GM18520 (cell line): ENCODE results near the gene HCFC1R1.
A peak's percentile ranks its signal among the peaks of the same experiment; 100 is the strongest.
"Not testable (repeated sequence)": the region's sequence is repeated elsewhere in the genome, so short reads cannot be mapped to it uniquely, and the experiment has no call there.

Experiments used
- ATAC-seq: cut with Tn5 transposase; IDR thresholded peaks from one replicate; pipeline ENCODE4 v1.9.1; 2021; ENCODE audit not compliant: unreplicated experiment

The HCFC1R1 gene

GRCh38 chr16:3023669-3024478 is at the start of gene HCFC1R1, which contains the start of gene THOC6:
TSS of gene HCFC1R1 (minus strand) at chr16:3023942. CDS start at chr16:3023941, 1 bp downstream.
TSS of gene THOC6 (plus strand) at chr16:3024035. CDS start at chr16:3024327, 292 bp downstream.
- ATAC-seq, result peak; percentile 78

GRCh38 chr16:3073448-3073847 is 49.7 kb upstream of the HCFC1R1 start:
- ATAC-seq, result no peak

- not testable (repeated sequence) for ATAC-seq
These were observed 49.0 kb upstream of the HCFC1R1 start for GRCh38 chr16:3072576-3073263.

GRCh38 chr16:3072148-3072547 is 48.4 kb upstream of the HCFC1R1 start:
- not testable (repeated sequence) for ATAC-seq

- ATAC-seq, result no peak
These were observed 47.9 kb upstream of the HCFC1R1 start for GRCh38 chr16:3071655-3072054.

GRCh38 chr16:3070608-3071111 is 46.9 kb upstream of the HCFC1R1 start:
- ATAC-seq, result no peak

- ATAC-seq, result not testable (repeated sequence)
These were observed 45.4 kb upstream of the HCFC1R1 start for GRCh38 chr16:3069146-3069545.

- no peak for ATAC-seq
These were observed 44.7 kb upstream of the HCFC1R1 start for GRCh38 chr16:3068487-3068886.

- no peak for ATAC-seq
These were observed 42.7 kb upstream of the HCFC1R1 start for GRCh38 chr16:3066440-3066748.

- ATAC-seq, result no peak
These were observed 42.1 kb upstream of the HCFC1R1 start for GRCh38 chr16:3065742-3066439.

- ATAC-seq, result no peak
These were observed 41.5 kb upstream of the HCFC1R1 start, which contains the start of gene IL32 for GRCh38 chr16:3065069-3065741. TSS of gene IL32 (plus strand) at chr16:3065640. CDS start at chr16:3065812, 172 bp downstream.

GRCh38 chr16:3063625-3064386 is 40.1 kb upstream of the HCFC1R1 start:
- no peak for ATAC-seq

- ATAC-seq, result no peak
These were observed 38.8 kb upstream of the HCFC1R1 start for GRCh38 chr16:3062553-3062952.

- no peak for ATAC-seq
These were observed 36.8 kb upstream of the HCFC1R1 start for GRCh38 chr16:3060339-3061127.

- ATAC-seq, result no peak
These were observed 36.0 kb upstream of the HCFC1R1 start for GRCh38 chr16:3059723-3060242.

GRCh38 chr16:3059041-3059722 is 35.4 kb upstream of the HCFC1R1 start:
- ATAC-seq, result peak; percentile 70

GRCh38 chr16:3058139-3059030 is 34.6 kb upstream of the HCFC1R1 start:
- ATAC-seq, result no peak
